Heart right ventricle (tissue), 16 donors: Measurements from ENCODE around the gene PCDHGC4. TPM values are rescaled to one million over a fixed set of nuclear protein-coding genes. Genes with fewer than 3 reads are reported as not detected.

Experiments
- ATAC-seq, 8 donors: fragments of 200-7000 bp; cut with Tn5 transposase; one replicate each; pipeline ENCODE4 v1.9.1; 2020; ENCODE audit warnings: mild to moderate bottlenecking in 8 of 8, moderate library complexity in 8 of 8, moderate number of reproducible peaks in 1 of 8
- DNase-seq, 2 donors: peaks; one replicate each; pipeline ENCODE4 v3.0.0-alpha.2; 2020
- H3K27ac ChIP-seq, 10 donors: fragments of 200-600 bp; sonication (generic) in 2 of 10; one replicate each; pipeline versions ENCODE4 v1.5.0 to v1.8.0; 2020 to 2022; ENCODE audit warnings: mild to moderate bottlenecking in 3 of 10
- H3K27me3 ChIP-seq, 7 donors: fragments of 200-600 bp; one replicate each; pipeline ENCODE4 v1.8.0; 2021 to 2022; ENCODE audit warnings: mild to moderate bottlenecking in 2 of 7
- H3K36me3 ChIP-seq, 9 donors: fragments of 200-600 bp; sonication (generic) in 1 of 9; one replicate each; pipeline versions ENCODE4 v1.5.0 to v1.8.0; 2020 to 2022; ENCODE audit warnings: mild to moderate bottlenecking in 2 of 9
- H3K4me1 ChIP-seq, 9 donors: fragments of 200-600 bp; sonication (generic) in 1 of 9; one replicate each; pipeline versions ENCODE4 v1.5.0 to v1.8.0; 2020 to 2022; ENCODE audit warnings: mild to moderate bottlenecking in 4 of 9
- H3K4me3 ChIP-seq, 10 donors: fragments of 200-600 bp; sonication (generic) in 2 of 10; one replicate each; pipeline versions ENCODE4 v1.5.0 to v1.8.0; 2020 to 2022; ENCODE audit warnings: mild to moderate bottlenecking in 7 of 10, moderate library complexity in 2 of 10
- H3K9me3 ChIP-seq, 11 donors: fragments of 200-600 bp in 10 of 11; sonication (generic) in 2 of 11; one replicate each; pipeline versions ENCODE4 v1.5.0 to v1.8.0; 2013 to 2022; ENCODE audit warnings: mild to moderate bottlenecking in 2 of 11, control low read depth in 1 of 11, moderate library complexity in 1 of 11
- CTCF ChIP-seq, 9 donors: fragments of 200-600 bp; sonication (generic) in 2 of 9; IDR thresholded peaks; one replicate each; pipeline versions ENCODE4 v1.5.0 to v1.8.0; 2021 to 2022; ENCODE audit warnings: antibody characterized with exemption in 9 of 9, mild to moderate bottlenecking in 5 of 9, moderate library complexity in 1 of 9
- WGBS, 2 donors: extraction: QIAGEN DNeasy Blood & Tissue Kit; methylation state at CpG; one replicate each; pipeline ENCODE4 v1.1.7; 2013; ENCODE audit warnings: inconsistent platforms in 1 of 2; 5-methylcytosine and 5-hydroxymethylcytosine counted together
- intact Hi-C, 10 donors: fragments of 100-400 bp; cut with DNase I; formaldehyde crosslinking; loops; one replicate each; pipeline versions ENCODE4 v1.11.1 to v1.14.2; 2022
- polyA plus RNA-seq, 2 donors: library from polyadenylated mRNA; stranded (reverse); fragments of 200-250 nt; gene quantifications; one replicate each; pipeline ENCODE4 v1.2.3, GENCODE V29; 2013
- total RNA-seq, 10 donors: library from RNA; stranded (reverse); fragmentation: NEBNext Ultra II Directional in 3 of 10; extraction: Animal tissue kit (Norgen Biotek cat#: 25700) in 3 of 10; gene quantifications; one replicate each; pipeline versions ENCODE4 v1.2.1 to v1.2.4, GENCODE V29; 2021 to 2023
- donor health status: Arrhythmogenic right ventricular cardiomyopathy.
- donor health status: ischemic (EF 13 %, LVEDD 7.1; RV severe dilation, severe dysfunction).
- donor health status: healthy with polysubstance abuse.
- donor health status: DM: no; HTN: yes; CAD: no.
- donor health status: DM: no; HTN: no; CAD: no.
- donor health status: ischemic (EF 25% LVEDD 6.9; RV normal size, moderate dysfunction).
- donor health status: ischemic (EF 25% LVEDD 5.7; RV mildly dilated, moderate dysfunction).
- donor health status: healthy.
- donor health status: DM: yes; HTN: yes; CAD: no.
- donor health status: Ischemic cardiomyopathy.
- donor health status: ischemic (EF 35%, LVEDD 5.7; RV mildly dilated, moderate dysfunction).
- donor health status: nonischemic (EF 11% LVEDD 7.7; RV severe dilation, severe dysfunction).
- donor health status: DM: yes; HTN: yes; CAD: no.
- donor health status: PGD.
- donor health status: ischemic (EF 29% LVEDD 5.4; RV normal size, mild dysfunction).
- donor health status: nonischemic (EF 23%, LVEDD 6.1; RV moderate dilation, normal function).

PCDHGC4 gene
- total and polyA plus RNA-seq, 12 donors, result 0.12 to 5.0 (median 3.1) TPM

GRCh38 chr5:141517880-141518617 lies 33.2 kb downstream of the PCDHGC4 start:
- WGBS, 2 donors, result 83 to 84% methylated on average over 11 of the region's 11 CpGs
- no peaks in the 10 kb centered on the region for H3K9me3 ChIP-seq
- intact Hi-C loops, result no loop called here
- TF ChIP-seq CTCF (IDR thresholded peaks at IDR 0.05), result no peak
- no peak for DNase-seq
- ATAC-seq, result no peak
- peak overlapping the region in 8 of 10 donors; percentile 5 to 95 (median 44) for H3K27ac ChIP-seq
- H3K36me3 ChIP-seq, result peaks cover 0 to 69% (median 9%) of the 10 kb centered on the region in 9 donors
- H3K27me3 ChIP-seq, result no peaks in the 10 kb centered on the region
- no peak overlapping the region for H3K4me3 ChIP-seq
- H3K4me1 ChIP-seq, result peaks cover 23 to 89% (median 71%) of the 10 kb centered on the region in 9 donors

- intact Hi-C loops, result no loop called here
- H3K9me3 ChIP-seq, result no peaks in the 10 kb centered on the region
- H3K36me3 ChIP-seq, result peaks cover 0 to 75% (median 9%) of the 10 kb centered on the region in 9 donors
- WGBS, 2 donors, result 100% methylated on average over 1 of the region's 1 CpG
- no peak overlapping the region for H3K4me3 ChIP-seq
- DNase-seq (no peak), ATAC-seq (no peak)
- TF ChIP-seq CTCF (IDR thresholded peaks at IDR 0.05), result no peak
- no peaks in the 10 kb centered on the region for H3K27me3 ChIP-seq
- peaks cover 23 to 88% (median 72%) of the 10 kb centered on the region in 9 donors for H3K4me1 ChIP-seq
- peak overlapping the region in 4 of 10 donors; percentile 33 to 95 (median 88) for H3K27ac ChIP-seq
These were observed 33.8 kb downstream of the PCDHGC4 start for GRCh38 chr5:141518618-141519015.

GRCh38 chr5:141519605-141520565 lies 35.1 kb downstream of the PCDHGC4 start:
- DNase-seq (no peak), ATAC-seq (peak in 1 of 8 donors; percentile 3)
- Histone ChIP-seq H3K9me3 (no peaks in the 10 kb centered on the region), H3K4me3 (no peak overlapping the region), H3K27ac (peak overlapping the region; percentile 37 to 94 (median 86)), H3K27me3 (no peaks in the 10 kb centered on the region), H3K4me1 (peaks cover 12 to 87% (median 71%) of the 10 kb centered on the region in 9 donors), H3K36me3 (peaks cover 0 to 82% (median 9%) of the 10 kb centered on the region in 9 donors)
- WGBS, 2 donors, result 62 to 77% methylated on average over 3 of the region's 3 CpGs
- intact Hi-C loops, result loop anchor here (5.0 to 10.0 kb wide), 9 partner anchors 37 to 105 kb away; partner anchors contain the start of genes PCDHGA12 (in 3 of the 10), PCDHGB7 (in 3 of the 10), PCDHGC3 (in 3 of the 10) and PCDHGA11 (in 2 of the 10)
- no peak for TF ChIP-seq CTCF (IDR thresholded peaks at IDR 0.05)
